ENCODE results near the gene UCK2. TPM values are rescaled to one million over a fixed set of nuclear protein-coding genes. Genes with fewer than 3 reads are reported as not detected.
A peak's percentile ranks its signal among the peaks of the same experiment; 100 is the strongest.

The UCK2 gene
- total and polyA plus RNA-seq, 9 of the 15 experiments (the other 6 are each of a cell fraction or from before 2014, with no cell fraction given), result 71.6 to 145 (median 95.8) TPM

- TF ChIP-seq FOXA3 (CRISPR knock-in tag; conservative IDR thresholded peaks at IDR 0.05 in 1 of 2, IDR thresholded peaks at IDR 0.05 in 1 of 2) (no peak), NFE2L1 (tag; IDR thresholded peaks at IDR 0.05; ENCODE audit: borderline replicate concordance, low read depth) (no peak), DMBX1 (CRISPR knock-in tag; IDR thresholded peaks at IDR 0.05; ENCODE audit: borderline replicate concordance) (no peak), ARHGAP35 (IDR thresholded peaks at IDR 0.05; ENCODE audit: partially characterized antibody) (no peak), ZC3H4 (CRISPR knock-in tag; IDR thresholded peaks at IDR 0.05; ENCODE audit: borderline replicate concordance) (no peak), CEBPB (tag; IDR thresholded peaks at IDR 0.05) (peak; percentile 27; the same call in 1 of the 2 replicates), ZNF445 (CRISPR knock-in tag; IDR thresholded peaks at IDR 0.05; ENCODE audit: low read depth) (peak; percentile 59; the same call in 1 of the 2 replicates), BRD4 (IDR thresholded peaks at IDR 0.05) (peak; percentile 66), ZNF444 (CRISPR knock-in tag; IDR thresholded peaks at IDR 0.05) (no peak), SIRT6 (IDR thresholded peaks at IDR 0.05; ENCODE audit: low read depth, low read length) (no peak)
- TF ChIP-seq, protein P1, sequence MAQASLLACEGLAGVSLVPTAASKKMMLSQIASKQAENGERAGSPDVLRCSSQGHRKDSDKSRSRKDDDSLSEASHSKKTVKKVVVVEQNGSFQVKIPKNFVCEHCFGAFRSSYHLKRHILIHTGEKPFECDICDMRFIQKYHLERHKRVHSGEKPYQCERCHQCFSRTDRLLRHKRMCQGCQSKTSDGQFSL (CRISPR knock-in tag; IDR thresholded peaks at IDR 0.05), result no peak
- TF ChIP-seq, protein P1 (tag; IDR thresholded peaks at IDR 0.05), result peak in 1 of 2 experiments; percentile 51; a peak in 1 of 4 replicates
- TF ChIP-seq, protein P2, sequence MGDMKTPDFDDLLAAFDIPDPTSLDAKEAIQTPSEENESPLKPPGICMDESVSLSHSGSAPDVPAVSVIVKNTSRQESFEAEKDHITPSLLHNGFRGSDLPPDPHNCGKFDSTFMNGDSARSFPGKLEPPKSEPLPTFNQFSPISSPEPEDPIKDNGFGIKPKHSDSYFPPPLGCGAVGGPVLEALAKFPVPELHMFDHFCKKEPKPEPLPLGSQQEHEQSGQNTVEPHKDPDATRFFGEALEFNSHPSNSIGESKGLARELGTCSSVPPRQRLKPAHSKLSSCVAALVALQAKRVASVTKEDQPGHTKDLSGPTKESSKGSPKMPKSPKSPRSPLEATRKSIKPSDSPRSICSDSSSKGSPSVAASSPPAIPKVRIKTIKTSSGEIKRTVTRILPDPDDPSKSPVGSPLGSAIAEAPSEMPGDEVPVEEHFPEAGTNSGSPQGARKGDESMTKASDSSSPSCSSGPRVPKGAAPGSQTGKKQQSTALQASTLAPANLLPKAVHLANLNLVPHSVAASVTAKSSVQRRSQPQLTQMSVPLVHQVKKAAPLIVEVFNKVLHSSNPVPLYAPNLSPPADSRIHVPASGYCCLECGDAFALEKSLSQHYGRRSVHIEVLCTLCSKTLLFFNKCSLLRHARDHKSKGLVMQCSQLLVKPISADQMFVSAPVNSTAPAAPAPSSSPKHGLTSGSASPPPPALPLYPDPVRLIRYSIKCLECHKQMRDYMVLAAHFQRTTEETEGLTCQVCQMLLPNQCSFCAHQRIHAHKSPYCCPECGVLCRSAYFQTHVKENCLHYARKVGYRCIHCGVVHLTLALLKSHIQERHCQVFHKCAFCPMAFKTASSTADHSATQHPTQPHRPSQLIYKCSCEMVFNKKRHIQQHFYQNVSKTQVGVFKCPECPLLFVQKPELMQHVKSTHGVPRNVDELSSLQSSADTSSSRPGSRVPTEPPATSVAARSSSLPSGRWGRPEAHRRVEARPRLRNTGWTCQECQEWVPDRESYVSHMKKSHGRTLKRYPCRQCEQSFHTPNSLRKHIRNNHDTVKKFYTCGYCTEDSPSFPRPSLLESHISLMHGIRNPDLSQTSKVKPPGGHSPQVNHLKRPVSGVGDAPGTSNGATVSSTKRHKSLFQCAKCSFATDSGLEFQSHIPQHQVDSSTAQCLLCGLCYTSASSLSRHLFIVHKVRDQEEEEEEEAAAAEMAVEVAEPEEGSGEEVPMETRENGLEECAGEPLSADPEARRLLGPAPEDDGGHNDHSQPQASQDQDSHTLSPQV (IDR thresholded peaks at IDR 0.05), result no peak
Observed at GRCh38 chr1:165828103-165828668, 772 bp downstream of the UCK2 start (continued).

Data from K562 (cell line).